Brain pericyte (primary cell): Measurements from ENCODE around the gene PACS1.

Source experiments
- DNase-seq: peaks from one replicate; pipeline ENCODE4 v3.0.0-alpha.2; 2012; ENCODE audit warnings: low read depth, low spot score

Gene PACS1

DNA sequence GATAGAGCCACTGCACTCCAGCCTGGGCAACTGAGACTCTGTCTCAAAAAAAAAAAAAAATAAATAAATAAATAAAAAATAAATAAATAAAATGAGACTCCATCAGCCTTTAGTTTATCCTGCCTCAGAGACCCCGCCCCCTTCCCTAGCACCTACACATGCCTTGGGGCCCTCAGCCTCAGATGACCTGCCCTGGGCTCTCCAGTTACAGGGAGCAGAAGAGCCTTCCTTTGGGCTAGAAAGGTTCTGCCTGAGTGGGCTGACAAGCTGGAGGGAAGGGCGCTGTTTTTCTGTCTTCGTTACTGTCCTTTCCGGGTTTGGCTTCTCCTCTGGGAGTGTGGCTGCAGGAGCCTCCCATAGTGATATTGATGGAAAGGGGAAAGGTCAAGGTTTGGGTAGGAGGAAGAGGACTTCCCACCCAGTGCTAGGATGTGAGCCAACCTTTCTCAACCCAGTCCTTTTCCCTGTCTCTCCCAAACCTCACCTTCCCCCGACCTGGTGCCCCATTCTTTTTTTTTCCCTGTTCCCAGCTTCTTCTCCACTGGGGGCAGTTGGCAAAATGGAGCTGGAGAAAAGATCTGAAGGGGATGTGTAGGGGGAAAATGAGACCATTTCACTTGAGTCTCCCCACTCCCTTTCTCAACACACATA, 19.4 kb upstream of the PACS1 start:
- no peak for DNase-seq

GRCh38 chr11:66051371-66051765, 18.7 kb upstream of the PACS1 start:
- DNase-seq, result no peak

- peak; percentile 95 for DNase-seq
Measured at GRCh38 chr11:66051766-66052663, 18.1 kb upstream of the PACS1 start, which contains the start of gene SF3B2. TSS of gene SF3B2 (plus strand) at chr11:66052364. CDS start at chr11:66052385, 21 bp downstream.

DNA sequence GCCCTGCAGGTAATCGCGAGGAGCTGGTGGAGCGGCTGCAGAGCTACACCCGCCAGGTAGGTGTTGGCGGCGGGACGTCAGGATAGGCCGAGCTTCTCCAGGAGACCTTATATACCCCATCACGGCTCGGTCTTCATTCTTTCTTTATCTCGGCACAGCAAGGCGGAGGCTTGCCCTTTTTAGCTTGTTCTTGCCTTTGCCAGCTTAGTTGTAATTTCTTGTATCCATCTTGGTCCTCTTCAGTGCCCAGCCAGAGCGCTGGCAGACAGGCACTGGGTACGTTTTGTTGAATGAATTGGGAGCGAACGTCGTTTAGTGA, 17.4 kb upstream of the PACS1 start:
- no peak for DNase-seq

DNA sequence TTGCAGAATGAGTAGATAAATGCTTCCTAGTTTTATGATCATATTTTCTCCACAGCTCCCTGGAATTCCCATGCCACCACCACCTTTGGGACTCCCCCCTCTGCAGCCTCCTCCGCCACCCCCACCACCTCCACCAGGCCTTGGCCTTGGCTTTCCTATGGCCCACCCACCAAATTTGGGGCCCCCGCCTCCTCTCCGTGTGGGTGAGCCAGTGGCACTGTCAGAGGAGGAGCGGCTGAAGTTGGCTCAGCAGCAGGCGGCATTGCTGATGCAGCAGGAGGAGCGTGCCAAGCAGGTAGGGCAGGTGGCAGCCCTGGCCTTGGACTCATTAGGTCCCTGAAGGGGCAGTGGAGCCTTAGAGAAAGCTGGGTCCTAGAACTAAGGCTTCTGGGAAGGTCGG, 15.1 kb upstream of the PACS1 start:
- no peak for DNase-seq

GRCh38 chr11:66056501-66056900, 13.6 kb upstream of the PACS1 start:
- DNase-seq, result no peak

GRCh38 chr11:66059966-66060680, 9.9 kb upstream of the PACS1 start:
- no peak for DNase-seq

- DNase-seq, result no peak
Measured at GRCh38 chr11:66061268-66061667, 8.8 kb upstream of the PACS1 start.

DNA sequence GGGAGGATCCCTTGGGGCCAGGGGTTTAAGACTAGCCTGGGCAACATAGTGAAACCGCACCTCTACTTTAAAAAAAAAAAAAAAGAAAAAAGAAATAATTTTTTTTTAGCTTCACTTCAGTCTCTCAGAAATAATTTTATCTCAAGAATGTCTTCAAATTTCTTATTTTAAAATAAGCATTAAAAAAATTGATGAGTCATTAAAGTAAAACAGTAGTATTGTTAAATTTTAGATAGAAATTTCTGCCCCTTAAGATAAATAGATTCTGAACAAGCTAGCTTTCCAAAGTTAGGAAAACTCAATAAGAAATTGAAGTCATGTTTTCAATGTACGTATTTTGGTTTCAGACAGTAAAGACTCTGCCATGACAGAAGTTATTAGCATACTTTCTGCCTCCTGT, 7.7 kb upstream of the PACS1 start:
- DNase-seq, result no peak

- DNase-seq, result no peak
Measured at GRCh38 chr11:66063900-66064299, 6.2 kb upstream of the PACS1 start.

- DNase-seq, result no peak
Measured at GRCh38 chr11:66064571-66064970, 5.5 kb upstream of the PACS1 start.

DNA sequence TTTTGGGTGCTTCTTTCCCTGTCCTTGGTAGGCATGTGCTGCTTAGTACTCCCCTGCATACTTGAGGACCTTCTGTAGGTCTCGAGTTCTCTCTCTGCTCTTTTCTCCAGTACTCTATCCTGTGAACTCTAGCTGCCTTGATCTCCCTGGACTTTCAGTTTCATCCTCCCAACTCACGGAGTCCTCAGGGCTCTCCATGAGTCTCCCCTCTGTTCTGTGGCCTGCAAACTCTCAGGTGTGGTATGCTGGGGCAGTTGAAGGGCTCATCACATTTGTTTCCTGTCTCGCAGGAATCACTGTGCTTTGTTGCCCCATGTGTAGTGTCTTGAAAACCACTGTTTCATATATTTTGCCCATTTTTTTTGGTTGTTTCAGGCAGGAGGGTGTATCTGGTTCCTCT, 3.3 kb upstream of the PACS1 start:
- DNase-seq, result no peak

DNA sequence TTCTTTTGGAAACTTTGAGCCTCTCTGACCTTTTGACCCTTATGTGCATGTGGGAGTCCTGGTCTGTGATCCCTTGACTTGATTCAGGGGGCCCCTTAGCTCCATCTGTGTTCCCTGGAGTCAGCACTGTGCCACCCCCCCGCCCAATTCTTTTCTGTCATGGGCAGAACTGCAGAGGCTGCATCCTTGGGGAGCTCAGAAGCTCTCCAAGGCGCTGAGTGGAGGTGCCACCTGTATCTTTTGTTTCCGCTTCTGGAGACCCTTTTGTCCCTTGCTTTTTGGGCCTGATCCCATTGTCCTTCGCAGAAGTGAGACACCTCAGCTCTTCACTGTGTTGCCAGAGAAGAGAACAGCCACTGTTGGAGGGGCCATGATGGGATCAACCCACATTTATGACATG, 2.4 kb upstream of the PACS1 start:
- no peak for DNase-seq

DNA sequence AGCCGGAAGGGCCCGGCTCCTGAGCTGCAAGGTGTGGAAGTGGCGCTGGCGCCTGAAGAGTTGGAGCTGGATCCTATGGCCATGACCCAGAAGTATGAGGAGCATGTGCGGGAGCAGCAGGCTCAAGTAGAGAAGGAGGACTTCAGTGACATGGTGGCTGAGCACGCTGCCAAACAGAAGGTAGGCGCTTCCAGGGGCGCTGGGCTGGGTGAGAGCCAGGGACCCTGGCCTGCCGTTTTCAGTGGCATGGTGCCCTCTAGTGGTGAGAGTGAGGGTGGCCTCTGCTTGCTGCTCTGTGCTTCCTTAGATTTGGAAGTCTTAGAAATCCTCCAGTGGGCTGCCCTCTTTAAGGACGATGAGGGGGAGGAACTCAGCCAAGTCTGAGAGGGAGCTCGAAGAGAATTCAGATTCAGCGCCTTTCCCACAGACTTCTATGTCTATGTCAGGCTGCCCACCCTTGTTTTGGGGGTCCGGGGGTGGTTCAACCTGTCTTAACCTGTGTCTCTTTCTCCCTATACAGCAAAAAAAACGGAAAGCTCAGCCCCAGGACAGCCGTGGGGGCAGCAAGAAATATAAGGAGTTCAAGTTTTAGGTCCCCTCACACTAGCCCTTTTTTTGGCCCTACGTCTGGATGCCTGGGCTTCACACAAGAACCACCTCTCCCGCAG, 1.8 kb upstream of the PACS1 start:
- DNase-seq, result no peak

DNA sequence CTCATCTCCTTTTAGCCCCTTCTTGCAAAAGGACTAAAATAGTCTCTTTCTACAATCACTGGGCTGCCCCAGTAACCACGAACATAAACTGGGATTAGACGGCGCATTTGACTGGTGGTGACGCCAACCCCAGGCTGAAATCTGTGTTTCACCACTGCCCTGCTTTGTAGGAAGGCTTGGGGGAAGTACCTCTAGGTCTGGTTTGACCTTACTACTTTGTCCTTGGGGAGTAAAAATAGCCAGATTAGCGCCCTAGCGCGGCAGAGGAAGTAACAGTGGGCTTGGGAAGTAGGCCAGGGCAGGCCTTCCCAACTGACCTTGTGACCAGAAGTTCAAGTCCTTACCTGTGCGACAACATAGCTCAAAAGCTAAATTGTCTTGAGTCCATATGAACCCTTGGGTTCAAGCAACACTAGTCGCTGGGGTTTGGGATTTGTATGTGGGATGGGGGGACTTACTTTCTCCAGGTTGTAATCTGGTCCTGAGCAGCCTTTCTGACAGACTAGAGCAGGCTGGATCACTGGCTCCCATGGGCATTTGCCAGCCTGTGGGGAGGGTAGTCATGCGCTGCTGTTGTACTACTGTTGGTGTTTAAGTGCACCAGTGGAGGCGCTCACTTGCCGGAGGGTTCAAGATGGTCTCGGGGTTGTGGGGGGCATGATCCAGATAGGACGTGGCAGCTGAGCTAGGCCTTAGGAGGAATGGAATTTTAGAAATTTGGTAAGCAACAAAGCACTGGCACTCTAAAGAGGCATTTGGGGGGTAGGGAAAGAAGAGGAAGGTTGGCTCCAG, 953 bp upstream of the PACS1 start:
- no peak for DNase-seq

GRCh38 chr11:66070604-66071380, 720 bp downstream of the PACS1 start:
- no peak for DNase-seq

- DNase-seq, result no peak
Measured at GRCh38 chr11:66071381-66071801, 1.3 kb downstream of the PACS1 start.

GRCh38 chr11:66072081-66072480, 2.0 kb downstream of the PACS1 start:
- DNase-seq, result no peak

DNA sequence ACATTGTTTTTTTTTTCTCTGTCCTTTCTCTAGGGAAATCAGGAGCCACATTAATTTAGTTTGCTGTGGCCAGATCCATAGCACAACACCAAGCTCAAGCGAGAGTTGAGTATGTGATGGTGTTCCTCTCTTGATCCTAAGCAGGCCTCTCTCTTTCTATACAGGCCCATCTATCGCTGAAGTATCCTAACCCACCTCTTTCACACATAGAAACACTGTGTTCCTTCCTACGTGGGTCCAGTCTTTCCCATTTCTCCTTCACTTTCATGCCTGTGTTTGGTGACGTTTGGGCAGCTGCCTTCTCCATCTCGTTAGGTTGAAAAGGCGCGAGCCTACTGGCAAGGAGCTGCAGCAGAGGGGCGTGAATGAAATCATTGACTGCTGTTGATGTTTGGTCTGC, 2.4 kb downstream of the PACS1 start:
- no peak for DNase-seq

DNA sequence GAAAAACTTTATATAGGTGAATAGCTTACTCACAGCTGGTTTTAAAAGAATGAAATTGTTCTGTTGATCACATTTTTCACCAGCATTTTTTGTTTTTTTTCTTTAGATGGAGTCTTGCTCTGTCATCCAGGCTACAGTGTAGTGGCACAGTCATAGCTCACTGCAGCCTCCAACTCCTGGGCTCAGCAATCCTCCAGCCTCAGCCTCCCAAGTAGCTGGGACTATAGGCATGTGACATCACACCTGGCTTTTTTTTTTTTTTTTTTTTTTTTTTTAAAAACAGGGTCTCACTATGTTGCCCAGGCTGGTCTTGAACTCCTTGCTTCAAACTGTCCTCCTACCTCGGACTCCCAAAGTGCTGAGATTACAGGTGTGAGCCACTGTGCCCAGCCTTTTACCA, 3.6 kb downstream of the PACS1 start:
- DNase-seq, result no peak
